Chondrocyte (in vitro differentiated cells): Measurements from ENCODE around the gene SOX6. TPM values are rescaled to one million over a fixed set of nuclear protein-coding genes. Genes with fewer than 3 reads are reported as not detected.

Experiments used
- DNase-seq: peaks from one replicate; pipeline ENCODE4 v3.0.0; 2021; ENCODE audit warnings: mixed read lengths, low spot score
- H3K27ac Mint-ChIP-seq: one replicate; pipeline ENCODE4 v1.8.0; 2021; ENCODE audit warnings: mild to moderate bottlenecking, moderate library complexity, mixed read lengths; ENCODE audit not compliant: unreplicated experiment
- H3K27me3 Mint-ChIP-seq: 2 replicates; pipeline ENCODE4 v1.8.0; 2021; ENCODE audit warnings: low read depth, mixed read lengths
- H3K36me3 Mint-ChIP-seq: 2 replicates; pipeline ENCODE4 v1.8.0; 2021; ENCODE audit warnings: low read depth, mixed read lengths
- H3K4me1 Mint-ChIP-seq: 2 replicates; pipeline ENCODE4 v1.8.0; 2021; ENCODE audit warnings: low read depth, mild to moderate bottlenecking, mixed read lengths
- H3K4me3 Mint-ChIP-seq: one replicate; pipeline ENCODE4 v1.8.0; 2021; ENCODE audit warnings: mild to moderate bottlenecking, moderate library complexity, mixed read lengths; ENCODE audit not compliant: unreplicated experiment
- H3K9me3 Mint-ChIP-seq: 2 replicates; pipeline ENCODE4 v1.8.0; 2021; ENCODE audit warnings: low read depth, mixed read lengths
- CTCF ChIP-seq: fragments of 200-600 bp; sonication (generic); IDR thresholded peaks from 2 replicates; pipeline ENCODE4 v1.5.0; 2021; ENCODE audit warnings: antibody characterized with exemption, mild to moderate bottlenecking, moderate library complexity
- total RNA-seq: library from RNA; stranded (reverse); gene quantifications from 3 replicates; pipeline ENCODE4 v1.2.1, GENCODE V29; 2021

The SOX6 gene
- total RNA-seq, 1 donor from 2014 or later = 29.9 TPM

- no peaks in the 10 kb centered on the region for H3K36me3 Mint-ChIP-seq
- H3K4me1 Mint-ChIP-seq = peaks cover 7% of the 10 kb centered on the region
- TF ChIP-seq CTCF = no peak
- H3K4me3 Mint-ChIP-seq = no peak overlapping the region
- no peaks in the 10 kb centered on the region for H3K9me3 Mint-ChIP-seq
- H3K27ac Mint-ChIP-seq = no peak overlapping the region
- DNase-seq = no peak
- H3K27me3 Mint-ChIP-seq = no peaks in the 10 kb centered on the region
Observed at GRCh38 chr11:16225623-16226022, 130.7 kb downstream of the SOX6 start.

GRCh38 chr11:16223558-16223957 is 132.8 kb downstream of the SOX6 start:
- H3K27me3 Mint-ChIP-seq = no peaks in the 10 kb centered on the region
- H3K36me3 Mint-ChIP-seq = no peaks in the 10 kb centered on the region
- DNase-seq = no peak
- no peak overlapping the region for H3K27ac Mint-ChIP-seq
- no peak overlapping the region for H3K4me3 Mint-ChIP-seq
- H3K9me3 Mint-ChIP-seq = no peaks in the 10 kb centered on the region
- TF ChIP-seq CTCF = no peak
- H3K4me1 Mint-ChIP-seq = peaks cover 11% of the 10 kb centered on the region

GRCh38 chr11:16217631-16218030 is 138.7 kb downstream of the SOX6 start:
- no peak for TF ChIP-seq CTCF

GRCh38 chr11:16216831-16217230 is 139.5 kb downstream of the SOX6 start:
- Mint-ChIP-seq H3K27me3 (no peaks in the 10 kb centered on the region), H3K9me3 (no peaks in the 10 kb centered on the region), H3K27ac (no peak overlapping the region), H3K36me3 (no peaks in the 10 kb centered on the region), H3K4me1 (peaks cover 11% of the 10 kb centered on the region), H3K4me3 (no peak overlapping the region)
- DNase-seq = no peak
- TF ChIP-seq CTCF = no peak

More at GRCh38 chr11:16217631-16218030, 138.7 kb downstream of the SOX6 start:
- peaks cover 11% of the 10 kb centered on the region for H3K4me1 Mint-ChIP-seq
- H3K27ac Mint-ChIP-seq = no peak overlapping the region
- H3K27me3 Mint-ChIP-seq = no peaks in the 10 kb centered on the region
- H3K9me3 Mint-ChIP-seq = no peaks in the 10 kb centered on the region
- H3K4me3 Mint-ChIP-seq = no peak overlapping the region
- H3K36me3 Mint-ChIP-seq = no peaks in the 10 kb centered on the region
- DNase-seq = no peak

GRCh38 chr11:16215352-16215751 is 141.0 kb downstream of the SOX6 start:
- Mint-ChIP-seq H3K4me3 (no peak overlapping the region), H3K4me1 (peaks cover 17% of the 10 kb centered on the region), H3K27ac (no peak overlapping the region), H3K36me3 (no peaks in the 10 kb centered on the region), H3K27me3 (no peaks in the 10 kb centered on the region), H3K9me3 (no peaks in the 10 kb centered on the region)
- TF ChIP-seq CTCF = no peak
- no peak for DNase-seq
